Measurements from ENCODE around the gene PDGFRB. TPM values are rescaled to one million over a fixed set of nuclear protein-coding genes. Genes with fewer than 3 reads are reported as not detected.

PDGFRB gene
- total and polyA plus RNA-seq, 4 donors, result 33.6 to 215 (median 78.3) TPM

DNA sequence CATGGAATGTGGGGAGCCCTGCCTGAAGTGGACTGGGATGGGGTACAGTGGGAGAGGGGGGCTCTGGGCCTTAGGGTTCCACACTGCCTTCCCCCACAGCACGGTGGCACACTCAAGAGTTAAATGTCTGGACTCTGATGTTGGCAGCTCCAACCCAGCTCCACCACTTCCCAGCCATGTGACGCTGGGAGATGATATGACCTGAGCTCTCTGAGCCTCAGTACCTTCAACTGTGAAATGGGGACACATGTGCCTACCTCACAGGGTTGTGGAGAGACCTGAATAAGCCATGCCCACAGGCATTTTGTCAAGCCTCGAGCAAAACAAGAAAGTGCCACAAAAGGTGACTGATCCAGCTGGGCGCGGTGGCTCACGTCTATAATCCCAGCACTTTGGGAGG lies 3.4 kb upstream of the PDGFRB start:
- no peaks in the 10 kb centered on the region for H3K36me3 ChIP-seq (ENCODE audit: control insufficient read depth in 4 of 4, insufficient read depth in 4 of 4, low read length in 4 of 4)
- 81 to 84% methylated on average over 6 of the region's 6 CpGs for WGBS, 2 donors
- DNase-seq, result peak in 1 of 3 donors; percentile 58
- no peaks in the 10 kb centered on the region for H3K27me3 ChIP-seq (ENCODE audit: control insufficient read depth in 3 of 3, insufficient read depth in 3 of 3, low read length in 2 of 3)
- ATAC-seq (ENCODE audit: insufficient read depth, low FRiP score), result no peak
- TF ChIP-seq, protein P1, sequence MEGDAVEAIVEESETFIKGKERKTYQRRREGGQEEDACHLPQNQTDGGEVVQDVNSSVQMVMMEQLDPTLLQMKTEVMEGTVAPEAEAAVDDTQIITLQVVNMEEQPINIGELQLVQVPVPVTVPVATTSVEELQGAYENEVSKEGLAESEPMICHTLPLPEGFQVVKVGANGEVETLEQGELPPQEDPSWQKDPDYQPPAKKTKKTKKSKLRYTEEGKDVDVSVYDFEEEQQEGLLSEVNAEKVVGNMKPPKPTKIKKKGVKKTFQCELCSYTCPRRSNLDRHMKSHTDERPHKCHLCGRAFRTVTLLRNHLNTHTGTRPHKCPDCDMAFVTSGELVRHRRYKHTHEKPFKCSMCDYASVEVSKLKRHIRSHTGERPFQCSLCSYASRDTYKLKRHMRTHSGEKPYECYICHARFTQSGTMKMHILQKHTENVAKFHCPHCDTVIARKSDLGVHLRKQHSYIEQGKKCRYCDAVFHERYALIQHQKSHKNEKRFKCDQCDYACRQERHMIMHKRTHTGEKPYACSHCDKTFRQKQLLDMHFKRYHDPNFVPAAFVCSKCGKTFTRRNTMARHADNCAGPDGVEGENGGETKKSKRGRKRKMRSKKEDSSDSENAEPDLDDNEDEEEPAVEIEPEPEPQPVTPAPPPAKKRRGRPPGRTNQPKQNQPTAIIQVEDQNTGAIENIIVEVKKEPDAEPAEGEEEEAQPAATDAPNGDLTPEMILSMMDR (IDR thresholded peaks at IDR 0.05; ENCODE audit: control extremely low read depth, extremely low read depth), result no peak
- peak overlapping the region; percentile 10 to 11 for H3K27ac ChIP-seq (ENCODE audit: low read depth in 1 of 2, low read length in 1 of 2)
- no peak overlapping the region for H3K9ac ChIP-seq (ENCODE audit: insufficient read depth in 1 of 2, low read length in 2 of 2)
- peaks cover 0 to 81% (median 35%) of the 10 kb centered on the region in 5 donors for H3K4me1 ChIP-seq (ENCODE audit: control insufficient read depth in 5 of 5, insufficient read depth in 5 of 5, low read length in 5 of 5)
- no peaks in the 10 kb centered on the region for H3K9me3 ChIP-seq (ENCODE audit: control insufficient read depth in 4 of 4, insufficient read depth in 3 of 4, low read length in 3 of 4)
- no peak overlapping the region for H3K4me3 ChIP-seq

DNA sequence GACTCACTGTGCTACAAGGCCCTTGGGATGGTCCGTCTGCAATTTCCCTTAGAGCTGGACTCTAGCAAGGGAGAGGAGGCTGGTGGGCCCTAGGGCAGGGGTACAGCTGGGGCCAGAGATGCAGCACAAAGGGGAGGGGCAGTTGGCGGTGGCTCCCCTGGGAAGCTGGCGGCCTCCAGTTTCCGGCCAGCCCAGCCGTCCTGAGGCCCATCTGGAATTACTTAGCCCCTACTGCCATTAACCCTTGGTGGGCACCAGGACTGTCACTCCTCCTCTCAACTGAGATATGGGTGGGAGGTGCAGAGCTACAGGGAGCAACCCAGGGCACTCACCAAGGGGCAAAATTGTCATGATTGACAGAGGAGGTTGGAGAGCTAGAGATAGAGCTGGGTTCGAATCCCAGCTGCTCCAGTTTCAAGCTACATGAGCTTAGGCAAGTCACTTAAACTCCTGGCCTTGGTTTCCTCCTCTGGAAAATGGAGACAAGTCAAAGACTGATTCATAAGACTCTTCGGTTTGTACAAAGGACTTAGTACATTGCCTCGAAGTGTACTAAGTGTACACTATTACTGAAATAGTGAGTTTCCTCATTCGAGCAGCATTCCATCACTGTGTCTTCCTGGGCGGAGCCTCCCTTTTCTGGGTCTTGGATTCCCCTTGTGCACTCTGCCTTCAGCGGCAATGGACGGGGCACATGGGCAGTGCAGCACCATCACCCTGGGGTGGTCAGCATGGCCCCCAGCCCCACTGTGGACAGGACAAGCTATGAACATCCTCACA lies 2.7 kb upstream of the PDGFRB start:
- no peaks in the 10 kb centered on the region for H3K9me3 ChIP-seq (ENCODE audit: control insufficient read depth in 4 of 4, insufficient read depth in 3 of 4, low read length in 3 of 4)
- H3K27ac ChIP-seq (ENCODE audit: low read depth in 1 of 2, low read length in 1 of 2), result peak overlapping the region; percentile 37 to 61
- DNase-seq, result peak; percentile 78 to 83 (median 82)
- H3K36me3 ChIP-seq (ENCODE audit: control insufficient read depth in 4 of 4, insufficient read depth in 4 of 4, low read length in 4 of 4), result peaks cover 0 to 5% (median 1%) of the 10 kb centered on the region in 4 donors
- 59 to 73% methylated on average over 12 of the region's 12 CpGs for WGBS, 2 donors
- no peaks in the 10 kb centered on the region for H3K27me3 ChIP-seq (ENCODE audit: control insufficient read depth in 3 of 3, insufficient read depth in 3 of 3, low read length in 2 of 3)
- H3K9ac ChIP-seq (ENCODE audit: insufficient read depth in 1 of 2, low read length in 2 of 2), result no peak overlapping the region
- H3K4me3 ChIP-seq, result no peak overlapping the region
- TF ChIP-seq, protein P1 (IDR thresholded peaks at IDR 0.05; ENCODE audit: control extremely low read depth, extremely low read depth), result no peak
- no peak for ATAC-seq (ENCODE audit: insufficient read depth, low FRiP score)
- H3K4me1 ChIP-seq (ENCODE audit: control insufficient read depth in 5 of 5, insufficient read depth in 5 of 5, low read length in 5 of 5), result peaks cover 0 to 81% (median 37%) of the 10 kb centered on the region in 5 donors

DNA sequence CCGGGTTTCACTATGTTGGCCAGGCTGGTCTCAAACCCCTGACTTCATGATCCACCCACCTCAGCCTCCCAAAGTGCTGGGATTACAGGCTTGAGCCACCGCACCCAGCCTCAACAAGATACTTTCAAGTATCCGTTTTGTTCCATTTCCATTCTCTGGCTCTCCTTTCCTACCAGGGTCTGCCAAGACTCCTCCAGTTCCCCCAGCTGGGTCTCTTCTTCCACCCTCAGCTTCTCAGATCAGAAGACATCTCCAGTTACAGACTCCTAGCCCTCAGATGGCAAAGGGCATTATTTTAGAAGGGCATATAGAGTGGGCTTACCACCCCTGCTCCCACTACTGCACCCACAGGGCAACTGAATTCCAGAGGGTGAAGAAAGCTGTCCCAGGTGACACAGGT lies 1.5 kb upstream of the PDGFRB start:
- H3K36me3 ChIP-seq (ENCODE audit: control insufficient read depth in 4 of 4, insufficient read depth in 4 of 4, low read length in 4 of 4), result peaks cover 0 to 9% (median 3%) of the 10 kb centered on the region in 4 donors
- H3K4me3 ChIP-seq, result no peak overlapping the region
- peak overlapping the region in 1 of 2 donors; percentile 61 for H3K27ac ChIP-seq (ENCODE audit: low read depth in 1 of 2, low read length in 1 of 2)
- WGBS, 2 donors, result 75 to 83% methylated on average over 3 of the region's 3 CpGs
- H3K27me3 ChIP-seq (ENCODE audit: control insufficient read depth in 3 of 3, insufficient read depth in 3 of 3, low read length in 2 of 3), result no peaks in the 10 kb centered on the region
- no peaks in the 10 kb centered on the region for H3K9me3 ChIP-seq (ENCODE audit: control insufficient read depth in 4 of 4, insufficient read depth in 3 of 4, low read length in 3 of 4)
- TF ChIP-seq, protein P1 (IDR thresholded peaks at IDR 0.05; ENCODE audit: control extremely low read depth, extremely low read depth), result no peak
- peaks cover 0 to 84% (median 38%) of the 10 kb centered on the region in 5 donors for H3K4me1 ChIP-seq (ENCODE audit: control insufficient read depth in 5 of 5, insufficient read depth in 5 of 5, low read length in 5 of 5)
- no peak overlapping the region for H3K9ac ChIP-seq (ENCODE audit: insufficient read depth in 1 of 2, low read length in 2 of 2)
- DNase-seq (peak; percentile 58 to 87 (median 73)), ATAC-seq (ENCODE audit: insufficient read depth, low FRiP score) (no peak)

Measured in lung (tissue), 12 donors.